RWPE1 (cell line): Measurements from ENCODE around the gene IQCK.

Experiments
- CTCF ChIA-PET: fragments of 350-600 bp; sonication (Branson Sonifier 250); formaldehyde crosslinking; extraction: SDS; loops from one replicate; lab custom pipeline; 2021; lab: Yijun Ruan, JAX
- POLR2A ChIA-PET: fragments of 400-600 bp; formaldehyde crosslinking; extraction: SDS; loops from one replicate; lab custom pipeline; 2020; ENCODE audit warnings: antibody characterized with exemption; ENCODE audit not compliant: low non-redundant PET; lab: Yijun Ruan, JAX
- DNase-seq: peaks from one replicate; pipeline ENCODE4 v3.0.0; 2012; ENCODE audit warnings: low spot score
- H3K27ac ChIP-seq: fragments of 450-650 bp; 2 replicates; pipeline ENCODE4 v1.5.1; 2017
- CTCF ChIP-seq: fragments of 450-650 bp; conservative IDR thresholded peaks from 2 replicates; pipeline ENCODE4 v1.5.1; 2017; ENCODE audit warnings: low read depth, mild to moderate bottlenecking

IQCK gene

GRCh38 chr16:19697756-19698318 lies 20.2 kb upstream of the IQCK start:
- no peak overlapping the region for H3K27ac ChIP-seq
- no peak for DNase-seq
- no peak for TF ChIP-seq CTCF
- CTCF ChIA-PET, result no interaction called here
- POLR2A ChIA-PET, result no interaction called here

DNA sequence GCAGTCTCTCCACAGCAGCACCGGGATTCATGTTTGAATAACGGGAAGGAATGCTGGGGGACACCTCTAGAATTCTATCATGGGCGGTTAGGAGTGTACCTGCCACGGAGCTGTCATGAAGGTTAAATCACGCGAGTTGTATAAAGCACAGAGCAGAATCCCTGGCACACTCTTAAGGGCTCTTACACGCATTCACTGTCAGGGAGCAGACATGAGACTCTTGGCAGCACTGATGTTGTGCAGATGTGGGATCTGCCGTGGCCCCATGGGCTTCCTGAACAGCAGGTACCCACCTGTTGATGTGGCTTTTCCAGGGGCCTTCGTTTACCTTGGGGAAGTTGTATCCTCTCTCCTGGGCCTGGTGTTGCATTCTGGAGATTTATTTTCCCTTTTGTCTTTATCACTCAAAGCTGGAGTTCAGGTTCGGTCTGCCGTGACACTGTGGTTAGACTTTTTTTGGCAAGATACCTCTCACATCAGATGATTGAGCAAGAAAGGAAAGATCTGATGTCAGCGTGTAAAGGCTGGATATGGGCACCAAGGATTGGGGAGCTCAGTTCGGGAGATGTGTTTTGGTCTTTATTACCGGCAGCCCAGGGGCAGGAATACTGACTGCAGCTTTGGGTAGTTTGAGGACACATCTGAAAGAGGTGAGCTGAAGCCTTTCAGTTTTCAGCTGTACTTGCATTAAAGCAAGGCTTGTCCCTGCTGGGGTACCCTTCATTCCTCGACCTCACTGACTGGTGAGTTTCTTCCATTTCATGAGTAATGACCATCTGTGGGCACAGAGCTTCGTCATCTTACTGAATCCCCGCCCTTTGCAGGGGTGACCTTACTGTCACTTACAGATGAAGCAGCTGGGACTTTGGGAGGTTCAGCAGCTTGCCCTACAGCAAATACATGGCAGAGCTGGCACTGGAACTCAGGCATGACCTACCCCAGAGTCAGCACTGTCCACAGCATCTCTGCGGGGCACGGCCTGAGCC lies 19.3 kb upstream of the IQCK start:
- POLR2A ChIA-PET, result no interaction called here

DNA sequence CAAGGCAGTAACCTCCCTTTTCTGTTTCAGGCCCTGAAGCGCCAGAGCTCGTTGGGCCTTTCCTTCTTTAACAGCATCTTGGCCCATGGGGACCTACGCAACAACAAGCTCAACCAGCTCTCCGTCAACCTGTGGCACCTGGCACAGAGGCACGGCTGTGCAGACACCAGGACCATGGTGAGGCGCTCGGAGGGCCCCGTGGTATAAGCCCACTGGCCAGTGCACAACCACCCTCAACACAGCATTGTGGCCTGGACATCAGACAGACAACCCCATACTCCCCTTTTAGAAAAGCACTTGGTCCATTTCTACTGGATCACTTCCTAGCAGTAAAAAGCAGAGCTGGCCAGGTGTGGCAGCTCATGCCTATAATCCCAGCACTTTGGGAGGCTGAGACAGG lies 18.6 kb upstream of the IQCK start:
- DNase-seq, result no peak
- CTCF ChIA-PET, result interaction anchor here (0.7 to 0.8 kb wide), 2 partner anchors 25 to 185 kb away, joined by 3 to 7 read pairs; partner anchors contain the start of gene GPRC5B
- POLR2A ChIA-PET, result interaction anchor here (0.6 kb wide), 1 partner anchor 36 kb away, joined by 3 read pairs; no protein-coding TSS in a partner anchor
- H3K27ac ChIP-seq, result peak overlapping the region; percentile 46; the same call in 1 of the 2 replicates
- TF ChIP-seq CTCF, result no peak

More for the DNA sequence above, 19.3 kb upstream of the IQCK start:
- no peak for DNase-seq
- CTCF ChIA-PET, result interaction anchor here (0.6 to 0.7 kb wide), 2 partner anchors 25 to 115 kb away, joined by 4 to 7 read pairs; no protein-coding TSS in a partner anchor
- no peak for TF ChIP-seq CTCF
- 0 out of 2 replicates have a peak overlapping the region, but pooled peaks have one; percentile 46 for H3K27ac ChIP-seq

GRCh38 chr16:19700319-19700781 lies 17.7 kb upstream of the IQCK start:
- DNase-seq, result peak; percentile 38
- peak overlapping the region; percentile 46; the same call in 1 of the 2 replicates for H3K27ac ChIP-seq
- TF ChIP-seq CTCF, result no peak
- POLR2A ChIA-PET, result no interaction called here
- CTCF ChIA-PET, result interaction anchor here (0.8 kb wide), 1 partner anchor 184 kb away, joined by 3 read pairs; the partner anchor contains the start of gene GPRC5B

- POLR2A ChIA-PET, result no interaction called here
- CTCF ChIA-PET, result interaction anchor here (0.7 kb wide), 1 partner anchor 20 kb away, joined by 3 read pairs; no protein-coding TSS in a partner anchor
- no peak for DNase-seq
- no peak overlapping the region for H3K27ac ChIP-seq
- no peak for TF ChIP-seq CTCF
These were observed 17.0 kb upstream of the IQCK start for GRCh38 chr16:19701091-19701490.
